Stimulated activated CD4-positive, alpha-beta T cell treated with anti-CD3 and anti-CD28 coated beads, TNF-alpha, amount 100 ng/mL, for 24 hours (primary cell): Measurements from ENCODE around the gene GALK1.
"Not testable (repeated sequence)": the region's sequence is repeated elsewhere in the genome, so short reads cannot be mapped to it uniquely, and the experiment has no call there.

Source experiments
- DNase-seq, 3 experiments: peaks; one replicate each; pipeline ENCODE4 v3.0.0-alpha.2; 2020; ENCODE audit warnings: low read depth in 3 of 3

Gene GALK1

DNA sequence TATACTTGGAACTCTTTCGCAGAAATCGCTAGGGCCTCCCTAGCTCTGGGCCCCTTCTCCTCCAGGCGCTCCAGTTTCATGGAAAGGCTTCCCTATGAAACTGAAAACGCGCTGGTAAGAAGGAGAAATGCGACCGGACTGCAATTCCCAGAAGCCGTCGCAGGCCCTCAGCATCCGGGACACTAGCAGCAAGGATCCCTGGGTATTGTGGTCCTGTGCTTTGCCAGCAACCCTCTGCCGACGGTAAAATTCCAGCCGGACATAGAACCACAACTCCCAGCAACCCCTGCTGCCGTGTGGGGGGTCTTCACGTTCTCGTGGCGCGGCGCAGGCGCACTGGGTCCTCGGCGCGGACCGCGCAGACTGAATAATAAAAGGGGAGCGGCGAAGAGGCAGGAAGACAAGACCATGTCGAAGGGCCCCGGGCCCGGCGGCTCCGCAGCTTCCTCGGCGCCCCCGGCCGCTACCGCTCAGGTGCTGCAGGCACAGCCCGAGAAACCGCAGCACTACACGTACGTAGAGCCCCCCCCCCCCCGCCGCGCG lies 19.6 kb upstream of the GALK1 start, which contains the start of gene UNK:
UNK (plus strand) TSS at position 334 of the 543 bp plus-strand sequence; CDS start at position 409, 75 bp downstream.
- peak; percentile 89 to 94 (median 93) for DNase-seq

DNA sequence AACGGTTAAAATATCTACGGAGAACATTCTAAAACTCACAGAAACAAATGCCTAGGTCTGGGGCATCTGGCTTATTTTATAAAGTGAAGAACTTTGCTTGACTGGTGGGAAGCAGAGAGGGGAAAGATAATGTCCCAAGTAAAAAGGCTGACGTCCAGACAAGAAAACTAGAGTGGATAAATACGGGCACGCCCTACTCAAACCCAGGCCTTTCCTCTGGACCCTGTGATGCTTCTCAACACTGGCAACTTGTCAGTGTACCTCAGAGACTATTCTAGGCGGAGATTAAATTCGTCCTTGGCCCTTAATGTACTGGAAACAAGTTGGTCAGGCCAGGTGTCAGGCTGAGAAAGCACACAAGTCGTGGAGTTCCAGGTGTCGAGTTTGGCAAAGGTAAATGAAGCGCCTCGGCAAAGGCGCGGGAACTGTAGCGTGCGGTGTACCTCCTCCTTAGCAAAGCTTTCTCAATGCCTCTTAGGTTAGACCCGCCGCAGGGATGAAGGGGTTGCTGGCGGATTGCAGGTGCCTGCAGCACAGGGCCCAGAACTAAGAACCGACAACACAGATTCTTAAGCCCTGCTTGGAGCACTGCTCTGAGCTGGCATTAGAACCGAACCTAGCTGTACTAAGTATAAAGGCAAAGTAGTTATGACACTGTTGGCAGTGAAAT lies 18.9 kb upstream of the GALK1 start:
- peak in 1 of 3 experiments; percentile 7 for DNase-seq

DNA sequence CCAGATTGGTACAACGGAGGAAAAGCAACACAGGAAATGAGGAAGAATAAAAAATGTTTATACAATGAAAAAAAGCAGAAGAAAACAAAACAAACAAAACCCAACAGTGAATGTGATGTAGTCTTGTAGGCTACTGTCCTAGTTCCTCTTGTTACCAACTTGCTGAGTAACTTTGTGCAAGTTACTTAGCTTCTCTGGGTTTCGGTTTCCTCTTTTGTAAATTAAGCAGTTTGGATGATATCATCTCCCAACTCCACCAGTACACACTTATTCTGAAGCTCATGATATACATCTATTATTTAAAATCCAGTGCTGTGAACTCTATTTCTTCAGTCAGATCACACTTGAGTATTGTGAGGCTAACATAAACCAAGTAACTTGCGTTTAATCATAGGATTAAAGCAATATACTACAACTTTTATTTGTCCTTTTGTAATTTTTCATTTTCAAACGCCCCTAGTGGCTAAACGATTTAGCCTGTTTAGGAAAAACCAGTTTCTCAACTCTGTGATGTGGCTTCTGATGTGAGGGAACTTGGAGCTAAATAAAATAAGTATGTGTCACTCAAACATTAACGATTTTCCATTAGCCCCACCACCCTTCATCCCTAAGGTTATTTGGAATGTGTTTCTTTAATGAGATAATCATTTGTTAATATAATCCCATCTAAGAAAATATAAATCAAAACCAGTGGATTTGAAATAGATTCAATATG lies 18.2 kb upstream of the GALK1 start:
- no peak for DNase-seq

DNA sequence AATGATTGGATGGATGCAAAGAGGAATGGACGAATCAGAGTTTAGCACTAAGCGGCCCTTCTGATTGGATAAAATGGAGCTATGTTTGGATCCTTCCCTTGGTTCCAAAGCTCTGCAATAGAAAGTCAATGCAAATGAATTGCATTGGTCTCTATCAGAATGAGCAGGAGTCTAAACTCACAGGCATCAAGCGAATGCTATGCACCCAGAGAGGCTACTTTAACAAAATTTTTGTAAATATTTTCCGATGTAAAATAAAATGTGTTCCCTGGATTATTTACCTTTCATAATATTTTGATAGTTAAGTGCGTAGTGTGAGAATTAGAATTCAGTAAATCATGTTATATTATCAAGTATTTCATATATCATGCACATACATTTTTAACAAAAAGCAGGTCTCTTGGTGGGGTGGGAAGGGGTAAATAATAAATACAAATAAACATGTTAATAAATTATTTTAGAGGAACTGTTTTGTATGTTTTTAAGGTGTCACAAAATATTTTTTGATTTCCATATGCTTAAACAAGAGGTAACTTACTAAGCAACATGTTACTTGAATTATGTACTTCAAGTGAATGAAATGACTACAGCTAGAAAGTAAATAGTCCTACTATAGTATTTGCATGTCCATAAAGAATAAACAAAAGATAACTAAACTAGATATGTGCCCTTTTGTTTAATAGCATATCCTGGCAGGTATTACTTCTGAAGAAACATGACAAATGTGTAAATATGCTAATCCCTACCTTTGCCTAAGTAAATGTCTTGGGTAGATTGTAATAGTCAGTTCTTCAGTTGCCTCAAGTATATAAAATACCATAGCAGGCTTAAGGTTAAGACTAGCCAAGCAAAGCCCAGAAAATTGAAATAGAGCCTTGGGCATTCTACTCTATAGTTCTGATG lies 15.2 kb upstream of the GALK1 start:
- no peak for DNase-seq

DNA sequence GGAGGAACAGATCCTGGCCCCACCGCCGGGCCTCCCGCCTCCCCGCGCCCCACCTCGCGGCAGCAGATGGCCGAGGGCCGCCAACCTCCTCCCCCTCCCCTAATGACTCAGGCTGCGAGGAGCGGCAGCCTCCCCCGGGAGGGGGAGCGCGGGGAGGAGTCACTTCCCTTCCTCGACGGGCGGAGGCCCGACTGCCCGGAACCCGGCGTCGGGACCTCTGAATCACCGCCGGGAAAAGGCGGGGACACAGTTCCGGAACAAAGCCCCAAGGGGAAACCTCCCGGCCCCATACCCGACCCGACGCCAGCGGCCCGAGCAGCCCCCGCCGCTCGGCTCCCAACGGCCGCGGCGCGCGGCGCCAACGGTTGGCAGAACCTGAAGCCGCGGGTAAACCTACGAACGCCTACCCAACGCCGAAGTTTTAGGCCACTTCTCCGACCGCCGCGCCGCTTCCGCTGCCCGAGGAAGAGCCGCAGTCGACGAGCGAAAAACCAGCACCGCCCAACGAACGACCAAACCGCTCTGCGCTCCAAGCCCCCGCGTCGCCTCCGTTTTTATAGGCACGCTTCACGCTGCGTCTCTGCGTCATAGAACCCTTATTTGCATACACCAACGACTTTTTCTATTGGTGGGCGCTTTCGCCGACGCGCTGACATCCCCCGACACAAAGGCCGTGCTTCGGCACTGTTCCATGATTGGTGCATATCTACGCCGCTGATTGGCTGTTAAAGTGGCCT lies 14.4 kb upstream of the GALK1 start:
- peak; percentile 81 to 92 (median 91) for DNase-seq

DNA sequence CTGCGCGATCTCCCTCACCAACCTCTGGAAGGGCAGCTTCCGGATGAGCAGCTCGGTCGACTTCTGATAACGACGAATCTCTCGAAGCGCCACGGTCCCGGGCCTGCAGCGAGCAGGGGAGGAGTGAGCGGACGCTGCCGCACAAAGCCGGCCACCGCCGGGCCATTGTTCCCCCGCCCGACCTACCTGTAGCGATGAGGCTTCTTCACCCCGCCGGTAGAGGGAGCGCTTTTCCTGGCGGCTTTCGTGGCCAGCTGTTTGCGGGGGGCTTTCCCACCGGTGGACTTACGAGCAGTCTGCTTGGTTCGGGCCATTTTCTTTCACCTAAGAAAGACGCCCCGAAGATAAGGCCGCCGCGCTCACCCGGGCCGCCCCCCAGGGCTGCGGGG lies 13.9 kb upstream of the GALK1 start:
- peak in 1 of 3 experiments; percentile 55 for DNase-seq

DNA sequence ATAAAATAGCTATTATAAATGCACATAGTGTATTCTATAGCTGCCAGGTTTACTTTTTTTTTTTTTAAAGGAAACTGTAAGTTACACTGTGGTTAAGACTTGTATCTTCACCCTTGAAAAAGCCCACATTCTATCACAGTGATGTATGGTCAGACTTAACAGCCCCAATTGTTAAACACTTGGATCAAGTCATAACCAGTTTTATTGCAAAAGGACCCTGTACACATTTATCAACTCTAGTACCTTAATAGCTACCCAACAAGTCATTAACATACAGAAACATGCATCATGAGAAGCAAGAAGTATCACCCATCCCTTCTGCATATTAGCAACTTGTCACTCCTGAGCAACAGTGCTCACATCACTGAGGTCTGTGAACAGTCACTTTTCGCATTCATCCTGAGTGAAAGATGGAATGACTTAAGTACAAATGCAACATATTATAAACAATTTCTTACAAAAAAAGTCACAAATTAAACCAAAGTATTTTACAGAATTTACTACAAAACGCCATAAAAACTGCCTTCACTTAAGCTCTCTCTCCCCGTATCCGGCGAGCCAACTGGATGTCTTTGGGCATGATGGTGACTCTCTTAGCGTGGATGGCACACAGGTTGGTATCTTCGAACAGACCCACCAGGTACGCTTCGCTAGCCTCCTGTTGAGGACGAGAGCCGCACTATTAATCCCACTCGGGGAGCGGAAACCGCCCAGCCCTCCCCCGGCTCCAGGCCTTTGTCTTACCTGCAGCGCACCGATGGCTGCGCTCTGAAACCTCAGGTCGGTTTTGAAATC lies 13.3 kb upstream of the GALK1 start:
- DNase-seq, result not testable (repeated sequence)

DNA sequence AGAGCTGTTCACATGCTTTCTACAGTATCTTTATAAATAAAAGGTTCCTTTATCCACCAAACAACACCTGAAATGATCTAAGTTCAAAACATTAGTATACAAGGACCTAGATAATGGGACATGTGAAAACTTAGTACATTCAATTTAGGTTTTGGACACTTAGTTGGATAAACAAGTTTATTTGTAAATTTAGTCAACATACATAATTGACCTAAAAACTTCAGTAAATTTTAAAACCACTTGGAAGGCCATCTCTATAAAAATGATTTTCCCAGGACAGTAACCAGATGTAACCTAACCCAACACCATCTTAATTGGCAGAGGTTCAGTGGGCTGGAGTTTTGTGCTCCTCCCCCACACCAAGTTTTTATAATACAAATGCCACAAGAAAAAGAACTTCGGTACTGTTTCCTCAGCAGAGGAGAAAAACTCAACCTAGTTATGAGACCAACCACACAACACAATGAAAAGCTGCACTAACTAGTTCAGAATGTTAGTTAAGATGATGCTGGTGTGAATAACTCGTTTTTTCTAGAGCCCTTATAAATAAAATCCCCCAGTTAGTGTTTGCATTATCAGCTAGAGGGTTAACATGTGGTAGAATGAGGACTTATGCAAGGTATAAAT lies 12.4 kb upstream of the GALK1 start:
- DNase-seq, result no peak

DNA sequence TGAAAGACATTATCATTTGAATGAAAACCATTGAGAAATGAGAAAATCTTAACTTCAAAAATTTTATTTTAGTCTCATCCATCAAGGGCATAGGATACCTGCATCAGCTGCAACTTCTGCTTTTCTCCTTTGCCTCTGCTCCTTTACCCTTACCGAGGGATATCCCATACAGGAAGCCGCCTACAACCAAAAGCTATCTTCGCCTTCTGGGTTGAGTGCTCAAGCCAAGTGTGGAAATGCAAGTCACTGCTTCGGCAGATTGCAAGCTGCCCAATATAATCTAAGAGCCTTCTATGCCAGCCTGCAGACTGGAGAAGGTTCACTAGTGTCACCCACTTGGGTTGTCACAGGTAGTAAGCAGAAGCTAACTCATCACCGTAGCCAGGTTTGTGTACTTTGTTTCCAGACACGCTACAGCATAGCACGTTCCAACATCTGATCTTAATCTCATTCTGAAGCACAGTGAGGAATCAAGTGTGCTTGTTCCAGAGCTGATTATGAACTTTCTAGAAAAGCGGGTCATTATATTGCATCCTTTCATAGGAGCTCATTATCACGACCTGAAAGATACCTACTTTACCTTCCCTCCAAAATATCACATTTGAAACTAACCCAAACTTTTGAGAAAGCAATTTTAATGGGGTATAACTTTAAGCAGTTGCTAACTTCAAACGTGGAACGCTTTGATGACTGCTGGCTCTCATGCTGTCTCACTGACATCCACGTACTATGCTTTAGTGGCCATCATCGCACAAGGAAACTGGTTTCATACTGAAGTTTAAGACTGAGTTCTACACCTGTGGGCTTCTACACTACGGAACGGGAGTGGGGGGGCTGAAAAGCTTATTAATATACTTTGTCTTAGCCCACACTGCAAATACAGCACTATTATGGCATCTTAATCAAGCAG lies 11.6 kb upstream of the GALK1 start:
- no peak for DNase-seq

DNA sequence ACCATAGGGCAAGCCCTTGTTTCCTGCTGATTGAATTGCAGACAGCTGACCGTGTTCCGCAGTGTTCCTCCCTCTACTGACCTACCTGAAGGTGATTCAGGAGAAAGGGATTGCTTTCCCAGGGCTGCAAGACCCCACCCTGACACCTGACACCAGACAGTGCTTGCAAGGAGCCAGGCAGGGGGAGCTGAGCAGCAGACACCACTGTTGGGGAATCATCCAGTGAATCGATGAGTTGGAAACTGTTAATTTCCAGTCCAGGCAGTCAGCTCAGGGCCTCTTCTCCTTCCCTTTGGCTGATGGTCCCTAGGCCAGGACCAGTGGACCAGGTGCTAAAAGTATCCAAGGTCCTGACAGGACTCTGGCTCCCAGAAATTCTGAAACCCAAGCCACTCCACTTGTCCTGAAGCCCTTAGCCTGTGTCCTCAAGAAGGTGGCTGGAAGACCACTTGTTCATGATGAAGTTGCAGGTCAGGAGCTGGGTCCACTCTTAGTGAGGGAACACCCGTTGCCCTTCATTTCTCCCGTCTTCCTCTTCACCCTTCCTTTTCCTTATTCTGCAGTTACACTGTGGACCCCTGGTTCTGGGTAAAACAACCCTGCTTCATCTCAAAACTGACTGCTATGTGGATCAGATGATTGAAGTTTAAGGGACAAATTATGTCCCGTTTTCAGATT lies 10.1 kb upstream of the GALK1 start:
- DNase-seq, result no peak

DNA sequence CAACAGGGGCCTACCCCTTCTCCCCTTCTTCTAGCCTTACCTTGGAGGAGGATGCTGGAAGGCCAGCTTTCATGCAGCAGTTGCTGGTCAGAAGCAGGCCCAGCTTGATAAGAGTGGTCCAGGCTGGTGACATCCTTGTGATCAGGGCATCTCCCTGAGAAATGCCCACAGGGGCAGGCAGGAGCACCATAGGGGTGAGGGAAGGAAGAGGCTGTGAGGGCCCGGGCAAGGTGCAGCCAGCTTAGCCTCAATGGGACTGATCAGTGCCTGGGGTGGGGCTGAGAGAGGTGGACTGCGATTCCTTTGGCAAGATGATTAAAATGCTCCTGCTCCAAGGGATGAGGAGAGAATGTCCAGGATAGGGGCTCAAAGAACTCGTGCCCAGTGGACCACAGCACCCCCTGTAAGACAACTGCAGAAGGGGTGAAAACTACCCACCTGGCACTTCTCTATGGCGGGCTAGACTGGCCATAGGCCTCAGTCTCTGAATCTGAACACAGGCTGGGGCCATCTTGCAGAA lies 9.5 kb upstream of the GALK1 start:
- no peak for DNase-seq

DNA sequence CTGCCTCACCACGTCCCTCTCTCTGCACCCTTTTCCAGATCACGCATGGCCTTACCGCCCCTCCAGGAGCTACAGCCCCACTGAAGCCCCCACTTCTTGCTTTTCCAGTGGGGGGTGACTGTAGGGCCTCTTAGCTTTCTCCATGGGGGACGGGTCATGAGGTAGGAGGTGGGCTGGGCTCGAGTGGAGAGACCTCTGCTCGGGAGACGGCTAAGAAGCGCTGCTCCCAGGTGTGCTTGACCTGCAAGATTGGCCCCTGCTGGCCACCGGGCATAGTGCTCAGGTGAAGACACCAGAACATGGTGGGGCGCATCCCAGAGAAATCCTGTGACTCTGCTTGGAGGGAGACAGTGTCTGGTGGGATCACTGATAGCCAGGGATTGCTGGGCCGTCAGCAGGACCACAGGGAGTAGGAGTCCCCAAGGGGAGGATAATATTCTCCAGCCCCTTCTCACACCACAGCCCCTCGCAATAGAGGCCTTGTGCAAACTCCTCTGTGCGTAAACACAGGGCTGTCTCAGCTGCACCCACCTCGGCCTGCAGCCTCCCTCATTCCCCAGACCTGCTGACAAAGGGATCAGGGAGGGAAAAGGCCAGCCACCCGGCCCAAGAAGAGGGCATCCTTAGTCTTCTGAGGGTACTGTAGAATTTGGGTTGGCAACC lies 8.9 kb upstream of the GALK1 start:
- DNase-seq, result no peak

DNA sequence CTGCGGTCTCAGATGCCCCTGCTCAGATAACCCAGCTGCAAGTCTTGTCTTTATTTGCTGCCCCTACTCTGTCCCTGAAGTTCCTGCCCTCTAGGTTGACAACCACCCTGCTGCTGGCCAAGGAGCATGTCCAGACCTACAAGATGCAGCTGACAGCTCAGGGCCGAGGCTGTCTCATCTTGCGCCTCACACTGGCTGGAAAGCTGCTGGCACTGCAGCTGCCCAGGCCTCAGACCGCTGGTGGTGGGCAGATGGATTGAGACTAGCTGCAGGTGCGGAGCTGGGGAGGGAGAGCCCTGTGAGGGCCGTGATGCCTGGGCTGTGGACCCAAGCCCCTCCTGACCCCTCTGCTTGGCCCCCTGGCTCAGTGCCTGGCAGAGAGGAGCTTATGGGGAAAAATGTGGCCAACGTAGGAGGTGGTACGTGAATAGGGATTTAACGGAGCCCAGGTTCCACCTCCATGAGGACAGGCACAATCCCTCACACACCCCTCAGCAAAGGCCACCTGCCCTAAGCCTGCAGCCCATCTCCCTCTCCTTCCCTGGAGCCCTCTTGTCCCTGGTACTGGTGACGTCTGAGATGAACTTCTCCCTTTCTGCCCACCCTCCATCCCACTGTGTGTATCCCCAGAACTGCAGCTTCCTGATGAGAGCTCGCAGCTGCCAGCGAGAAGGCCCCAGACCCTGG lies 8.3 kb upstream of the GALK1 start:
- DNase-seq, result no peak

DNA sequence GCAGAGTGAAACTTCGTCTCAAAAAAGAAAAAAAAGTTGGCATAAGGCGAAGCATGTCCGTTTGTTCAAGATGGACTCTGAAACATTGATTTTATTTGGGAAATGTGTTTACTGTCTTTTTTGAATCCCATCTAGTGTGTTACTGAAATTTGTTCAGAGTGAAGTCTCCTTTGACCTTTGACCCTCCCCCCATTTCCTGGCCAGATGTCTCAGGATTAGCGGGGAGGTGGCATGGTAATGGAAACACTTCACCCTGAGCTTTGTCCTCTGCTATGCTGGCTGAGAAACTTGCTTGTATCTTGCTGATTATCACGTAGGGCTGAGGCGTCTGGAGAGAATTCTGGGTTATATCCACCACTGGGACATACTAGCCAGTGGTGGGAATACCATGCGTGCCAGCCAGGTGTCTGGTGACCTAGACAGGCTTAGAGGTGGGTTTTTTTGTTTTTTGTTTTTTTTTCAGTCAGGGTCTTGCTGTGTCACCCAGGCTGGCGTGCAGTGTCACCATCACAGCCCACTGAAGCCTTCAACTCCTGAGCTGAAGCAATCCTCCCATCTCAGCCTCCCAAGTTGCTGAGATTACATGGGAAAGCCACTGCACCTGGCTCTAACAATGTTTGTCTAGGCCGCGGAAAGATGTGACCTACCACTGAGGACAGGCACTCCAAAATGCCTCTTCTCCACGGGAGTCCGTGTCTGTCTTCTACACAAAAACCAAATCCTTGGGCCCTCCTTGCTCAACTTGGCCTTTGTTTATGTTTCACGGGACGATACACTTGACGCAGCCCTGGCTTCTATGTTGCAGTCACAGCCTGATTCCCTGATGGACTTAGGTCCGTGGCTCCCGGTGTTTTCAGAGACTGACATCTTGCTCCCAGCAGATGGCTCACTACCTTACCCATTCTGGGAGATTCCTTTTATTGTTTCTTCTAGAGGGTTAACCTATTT lies 6.6 kb upstream of the GALK1 start:
- no peak for DNase-seq

DNA sequence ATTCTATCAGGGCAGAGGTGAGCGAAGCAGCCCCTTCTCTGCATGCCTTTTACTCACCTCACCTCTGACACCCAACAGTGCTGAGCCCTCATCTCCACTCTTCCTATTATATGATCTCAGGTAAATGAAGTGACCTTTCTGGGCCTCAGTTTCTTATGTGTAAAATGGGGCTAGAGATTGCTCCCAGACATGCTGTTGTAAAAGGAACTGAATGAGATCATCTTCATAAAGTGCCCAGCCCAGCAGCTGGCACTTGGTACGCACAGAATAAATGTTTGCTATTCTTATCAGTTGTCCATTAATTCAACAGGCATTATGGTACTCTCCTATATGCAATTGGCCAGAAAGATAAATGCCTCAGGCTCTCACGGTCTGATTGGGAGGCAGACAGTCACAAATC lies 4.5 kb upstream of the GALK1 start:
- DNase-seq, result no peak

DNA sequence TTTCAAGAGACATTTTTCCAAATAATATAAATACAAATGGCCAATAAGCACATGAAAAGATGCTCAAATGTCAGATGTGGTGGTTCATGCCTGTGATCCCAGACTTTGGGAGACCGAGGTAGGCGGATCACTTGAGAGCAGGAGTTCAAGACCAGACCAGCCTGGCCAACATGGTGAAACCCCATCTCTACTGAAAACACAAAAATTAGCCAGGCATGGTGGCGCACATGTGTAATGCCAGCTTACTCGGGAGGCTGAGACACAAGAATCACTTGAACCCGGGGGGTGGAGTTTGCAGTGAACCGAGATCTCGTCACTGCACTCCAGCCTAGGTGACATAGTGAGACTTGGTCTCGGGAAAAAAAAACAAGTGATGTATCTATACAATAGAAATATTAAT lies 2.9 kb upstream of the GALK1 start:
- DNase-seq, result no peak
